NT2/D1 (cell line): ENCODE results near the gene SLC25A40.

Experiments used
- DNase-seq: peaks from one replicate; pipeline ENCODE4 v3.0.0-alpha.2; 2011; ENCODE audit warnings: low read depth, low spot score
- H3K27me3 ChIP-seq: 2 replicates; pipeline ENCODE4 v1.6.0; 2011; ENCODE audit warnings: mild to moderate bottlenecking; ENCODE audit not compliant: insufficient read length, insufficient read depth
- H3K36me3 ChIP-seq: 2 replicates; pipeline ENCODE4 v1.6.1; 2011; ENCODE audit warnings: mild to moderate bottlenecking, low read length, mixed read lengths; ENCODE audit not compliant: insufficient read depth, insufficient read length
- H3K4me1 ChIP-seq: 2 replicates; pipeline ENCODE4 v1.5.1; 2011; ENCODE audit not compliant: insufficient read depth, insufficient read length
- H3K4me3 ChIP-seq: 2 replicates; pipeline ENCODE4 v1.5.1; 2011; ENCODE audit warnings: low read depth; ENCODE audit not compliant: insufficient read length
- H3K9ac ChIP-seq: 2 replicates; pipeline ENCODE4 v1.6.0; 2011; ENCODE audit warnings: low read depth; ENCODE audit not compliant: insufficient read length
- H3K9me3 ChIP-seq: 2 replicates; pipeline ENCODE4 v1.5.1; 2011; ENCODE audit warnings: mild to moderate bottlenecking, low read length; ENCODE audit not compliant: insufficient read depth
- SUZ12 ChIP-seq: IDR thresholded peaks from 2 replicates; pipeline ENCODE4 v1.6.1; 2011; ENCODE audit not compliant: insufficient read length, insufficient read depth; ENCODE audit errors: extremely low read depth
- YY1 ChIP-seq: IDR thresholded peaks from 2 replicates; pipeline ENCODE4 v1.6.1; 2011; ENCODE audit not compliant: insufficient read length, insufficient read depth
- ZNF274 ChIP-seq: IDR thresholded peaks from 2 replicates; pipeline ENCODE4 v1.6.1; 2011; ENCODE audit warnings: mild to moderate bottlenecking, low read depth, low read length

SLC25A40 gene

GRCh38 chr7:87784424-87784823, 91.7 kb downstream of the SLC25A40 start:
- no peaks in the 10 kb centered on the region for H3K36me3 ChIP-seq
- H3K9ac ChIP-seq, result no peak overlapping the region
- H3K4me3 ChIP-seq, result no peak overlapping the region
- TF ChIP-seq YY1 (no peak), ZNF274 (no peak), SUZ12 (no peak)
- no peaks in the 10 kb centered on the region for H3K9me3 ChIP-seq
- no peak for DNase-seq
- H3K4me1 ChIP-seq, result no peaks in the 10 kb centered on the region
- no peaks in the 10 kb centered on the region for H3K27me3 ChIP-seq
